Heart right ventricle (tissue), 16 donors: ENCODE measurements around the gene ZMYND8. TPM values are rescaled to one million over a fixed set of nuclear protein-coding genes. Genes with fewer than 3 reads are reported as not detected.

Source experiments
- ATAC-seq, 8 donors: fragments of 200-7000 bp; cut with Tn5 transposase; one replicate each; pipeline ENCODE4 v1.9.1; 2020; ENCODE audit warnings: mild to moderate bottlenecking in 8 of 8, moderate library complexity in 8 of 8, moderate number of reproducible peaks in 1 of 8
- DNase-seq, 2 donors: peaks; one replicate each; pipeline ENCODE4 v3.0.0-alpha.2; 2020
- H3K27ac ChIP-seq, 10 donors: fragments of 200-600 bp; sonication (generic) in 2 of 10; one replicate each; pipeline versions ENCODE4 v1.5.0 to v1.8.0; 2020 to 2022; ENCODE audit warnings: mild to moderate bottlenecking in 3 of 10
- H3K27me3 ChIP-seq, 7 donors: fragments of 200-600 bp; one replicate each; pipeline ENCODE4 v1.8.0; 2021 to 2022; ENCODE audit warnings: mild to moderate bottlenecking in 2 of 7
- H3K36me3 ChIP-seq, 9 donors: fragments of 200-600 bp; sonication (generic) in 1 of 9; one replicate each; pipeline versions ENCODE4 v1.5.0 to v1.8.0; 2020 to 2022; ENCODE audit warnings: mild to moderate bottlenecking in 2 of 9
- H3K4me1 ChIP-seq, 9 donors: fragments of 200-600 bp; sonication (generic) in 1 of 9; one replicate each; pipeline versions ENCODE4 v1.5.0 to v1.8.0; 2020 to 2022; ENCODE audit warnings: mild to moderate bottlenecking in 4 of 9
- H3K4me3 ChIP-seq, 10 donors: fragments of 200-600 bp; sonication (generic) in 2 of 10; one replicate each; pipeline versions ENCODE4 v1.5.0 to v1.8.0; 2020 to 2022; ENCODE audit warnings: mild to moderate bottlenecking in 7 of 10, moderate library complexity in 2 of 10
- H3K9me3 ChIP-seq, 11 donors: fragments of 200-600 bp in 10 of 11; sonication (generic) in 2 of 11; one replicate each; pipeline versions ENCODE4 v1.5.0 to v1.8.0; 2013 to 2022; ENCODE audit warnings: mild to moderate bottlenecking in 2 of 11, control low read depth in 1 of 11, moderate library complexity in 1 of 11
- CTCF ChIP-seq, 9 donors: fragments of 200-600 bp; sonication (generic) in 2 of 9; IDR thresholded peaks; one replicate each; pipeline versions ENCODE4 v1.5.0 to v1.8.0; 2021 to 2022; ENCODE audit warnings: antibody characterized with exemption in 9 of 9, mild to moderate bottlenecking in 5 of 9, moderate library complexity in 1 of 9
- WGBS, 2 donors: extraction: QIAGEN DNeasy Blood & Tissue Kit; methylation state at CpG; one replicate each; pipeline ENCODE4 v1.1.7; 2013; ENCODE audit warnings: inconsistent platforms in 1 of 2; 5-methylcytosine and 5-hydroxymethylcytosine counted together
- intact Hi-C, 10 donors: fragments of 100-400 bp; cut with DNase I; formaldehyde crosslinking; loops; one replicate each; pipeline versions ENCODE4 v1.11.1 to v1.14.2; 2022
- polyA plus RNA-seq, 2 donors: library from polyadenylated mRNA; stranded (reverse); fragments of 200-250 nt; gene quantifications; one replicate each; pipeline ENCODE4 v1.2.3, GENCODE V29; 2013
- total RNA-seq, 10 donors: library from RNA; stranded (reverse); fragmentation: NEBNext Ultra II Directional in 3 of 10; extraction: Animal tissue kit (Norgen Biotek cat#: 25700) in 3 of 10; gene quantifications; one replicate each; pipeline versions ENCODE4 v1.2.1 to v1.2.4, GENCODE V29; 2021 to 2023
- donor health status: Arrhythmogenic right ventricular cardiomyopathy.
- donor health status: ischemic (EF 13 %, LVEDD 7.1; RV severe dilation, severe dysfunction).
- donor health status: healthy with polysubstance abuse.
- donor health status: DM: no; HTN: yes; CAD: no.
- donor health status: DM: no; HTN: no; CAD: no.
- donor health status: ischemic (EF 25% LVEDD 6.9; RV normal size, moderate dysfunction).
- donor health status: ischemic (EF 25% LVEDD 5.7; RV mildly dilated, moderate dysfunction).
- donor health status: healthy.
- donor health status: DM: yes; HTN: yes; CAD: no.
- donor health status: Ischemic cardiomyopathy.
- donor health status: ischemic (EF 35%, LVEDD 5.7; RV mildly dilated, moderate dysfunction).
- donor health status: nonischemic (EF 11% LVEDD 7.7; RV severe dilation, severe dysfunction).
- donor health status: DM: yes; HTN: yes; CAD: no.
- donor health status: PGD.
- donor health status: ischemic (EF 29% LVEDD 5.4; RV normal size, mild dysfunction).
- donor health status: nonischemic (EF 23%, LVEDD 6.1; RV moderate dilation, normal function).

Gene ZMYND8
- total and polyA plus RNA-seq, 12 donors: 6.4 to 39.0 (median 28.0) TPM

DNA sequence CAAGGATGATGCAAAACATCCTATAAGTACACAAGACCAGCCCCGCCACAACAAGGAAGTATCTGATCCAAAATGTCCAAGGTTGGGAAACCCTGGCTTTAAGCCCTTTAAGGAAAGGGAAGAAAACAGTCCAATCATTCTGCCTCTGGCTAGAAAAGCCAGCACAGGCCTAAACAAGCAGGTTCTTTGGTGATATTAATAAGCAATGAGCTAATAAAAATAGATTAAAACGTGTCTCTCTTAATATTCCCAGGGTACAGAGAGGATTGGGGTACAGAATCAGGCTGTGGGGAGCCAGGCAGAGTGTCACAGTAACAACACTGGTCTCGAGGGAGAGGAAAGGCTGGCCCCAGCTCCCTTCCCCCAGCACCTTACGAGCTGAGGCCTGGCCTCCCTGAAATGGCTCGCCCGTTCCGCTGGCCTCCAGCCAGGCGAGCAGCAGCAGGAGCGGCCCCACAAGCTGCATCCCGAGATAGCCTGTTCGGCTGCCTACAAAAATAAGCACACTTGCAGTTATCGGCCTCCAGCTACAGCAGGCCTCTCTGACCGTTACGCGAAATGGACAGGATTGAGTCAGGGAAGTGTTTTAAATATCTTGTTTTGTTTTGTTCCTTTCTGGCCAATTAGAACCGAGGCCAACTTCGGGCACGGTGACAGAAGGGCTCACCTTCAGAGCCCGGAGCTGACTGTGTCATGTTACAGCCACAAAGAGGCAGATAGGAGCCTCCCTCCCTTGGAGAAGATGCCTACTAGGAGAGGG lies 4.0 kb upstream of the ZMYND8 start:
- DNase-seq: peak; percentile 91
- 2% methylated on average over 19 of the region's 19 CpGs for WGBS, 2 donors
- intact Hi-C loops: loop anchor here in 6 of 10 donors (1.0 to 5.0 kb wide), 4 partner anchors 41 to 88 kb away; no protein-coding TSS in a partner anchor
- H3K4me3 ChIP-seq: peak overlapping the region in 6 of 10 donors; percentile 1 to 36 (median 20)
- no peaks in the 10 kb centered on the region for H3K36me3 ChIP-seq
- peak in 1 of 9 donors; percentile 3 for TF ChIP-seq CTCF (IDR thresholded peaks at IDR 0.05)
- H3K4me1 ChIP-seq: peaks cover 44 to 76% (median 68%) of the 10 kb centered on the region in 9 donors
- peak overlapping the region; percentile 97 to 99 (median 98) for H3K27ac ChIP-seq
- no peaks in the 10 kb centered on the region for H3K9me3 ChIP-seq
- no peaks in the 10 kb centered on the region for H3K27me3 ChIP-seq
- ATAC-seq: peak; percentile 57 to 86 (median 72)

DNA sequence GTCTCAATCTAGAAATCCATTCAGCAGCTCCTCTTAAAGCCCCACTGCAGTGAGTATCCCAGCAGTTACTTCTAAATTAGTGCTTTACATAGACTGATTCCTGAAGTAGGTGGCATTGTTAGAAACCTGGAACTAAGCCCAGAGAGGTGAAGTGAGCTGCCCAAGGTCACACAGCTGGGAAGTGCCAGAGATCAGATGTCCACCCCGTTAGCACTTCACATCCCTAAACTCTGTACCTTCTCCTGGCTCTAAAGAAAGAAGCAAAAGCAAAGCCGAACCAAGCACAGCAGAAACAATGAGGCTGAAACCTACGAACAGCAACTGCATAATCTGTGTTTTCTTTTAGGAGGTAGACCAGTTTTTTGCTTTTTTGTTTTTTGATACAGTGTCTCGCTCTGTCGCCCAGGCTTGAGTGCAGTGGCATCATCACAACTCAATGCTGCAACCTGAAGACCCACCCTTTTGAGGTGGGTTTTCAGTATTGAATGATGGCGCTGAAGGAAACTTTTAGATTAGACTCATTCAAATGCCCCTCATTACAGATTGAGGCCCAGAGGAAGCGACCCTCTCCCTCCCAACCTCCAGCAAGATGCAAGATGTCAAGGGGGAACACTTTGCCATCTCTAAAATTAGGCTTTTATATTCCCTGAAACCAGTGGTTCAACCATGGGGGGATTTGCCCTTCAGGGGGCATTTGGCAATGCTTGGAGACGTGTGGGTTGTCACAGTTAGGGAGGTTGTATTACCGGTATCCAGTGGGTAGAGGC lies 3.2 kb upstream of the ZMYND8 start:
- peak in 1 of 2 donors; percentile 21 for DNase-seq
- no peak for TF ChIP-seq CTCF (IDR thresholded peaks at IDR 0.05)
- Histone ChIP-seq H3K9me3 (no peaks in the 10 kb centered on the region), H3K36me3 (no peaks in the 10 kb centered on the region), H3K4me1 (peaks cover 48 to 82% (median 76%) of the 10 kb centered on the region in 9 donors), H3K27ac (peak overlapping the region; percentile 97 to 99 (median 98)), H3K4me3 (no peak overlapping the region), H3K27me3 (no peaks in the 10 kb centered on the region)
- intact Hi-C loops: loop anchor here in 7 of 10 donors (1.0 to 5.0 kb wide), 6 partner anchors 40 to 87 kb away; no protein-coding TSS in a partner anchor
- 54 to 56% methylated on average over 9 of the region's 9 CpGs for whole genome bisulfite sequencing, 2 donors
- ATAC-seq: peak in 2 of 8 donors; percentile 0

- Histone ChIP-seq H3K4me3 (no peak overlapping the region), H3K27ac (peak overlapping the region; percentile 97 to 99 (median 98)), H3K36me3 (no peaks in the 10 kb centered on the region), H3K9me3 (no peaks in the 10 kb centered on the region), H3K27me3 (no peaks in the 10 kb centered on the region), H3K4me1 (peaks cover 56 to 90% (median 84%) of the 10 kb centered on the region in 9 donors)
- intact Hi-C loops: loop anchor here in 4 of 10 donors (2.0 to 5.0 kb wide), 3 partner anchors 40 to 87 kb away; no protein-coding TSS in a partner anchor
- peak; percentile 33 to 84 for DNase-seq
- peak; percentile 31 to 64 (median 54) for ATAC-seq
- WGBS, 2 donors: 6 to 13% methylated on average over 17 of the region's 17 CpGs
- TF ChIP-seq CTCF (IDR thresholded peaks at IDR 0.05): no peak
These were observed 2.4 kb upstream of the ZMYND8 start for GRCh38 chr20:47358672-47359529.
